ENCODE data around the gene SLC25A20. TPM values are rescaled to one million over a fixed set of nuclear protein-coding genes. Genes with fewer than 3 reads are reported as not detected.

SLC25A20 gene
- total and polyA plus RNA-seq, 4 donors, result 36.9 to 223 (median 86.5) TPM

GRCh38 chr3:48891606-48892005 lies 7.1 kb downstream of the SLC25A20 start:
- H3K9me3 ChIP-seq (ENCODE audit: control insufficient read depth in 4 of 4, low read length in 3 of 4), result no peaks in the 10 kb centered on the region
- TF ChIP-seq EGR1 (IDR thresholded peaks at IDR 0.05; ENCODE audit: low read depth in 2 of 2), result no peak
- TF ChIP-seq JUND (IDR thresholded peaks at IDR 0.05), result no peak
- no peak for TF ChIP-seq SP1 (IDR thresholded peaks at IDR 0.05)
- no peak for TF ChIP-seq FOXA1 (IDR thresholded peaks at IDR 0.05)
- TF ChIP-seq FOXA2 (IDR thresholded peaks at IDR 0.05), result no peak
- TF ChIP-seq NR2F2 (IDR thresholded peaks at IDR 0.05), result no peak
- no peak for TF ChIP-seq GABPA (IDR thresholded peaks at IDR 0.05 in 1 of 2, conservative IDR thresholded peaks at IDR 0.05 in 1 of 2)
- TF ChIP-seq CTCF (IDR thresholded peaks at IDR 0.05; ENCODE audit: low read depth, low read length, missing input control), result no peak
- no peak for TF ChIP-seq TAF1 (conservative IDR thresholded peaks at IDR 0.05)
- no peak for TF ChIP-seq REST (IDR thresholded peaks at IDR 0.05)
- no peak for TF ChIP-seq HNF4G (IDR thresholded peaks at IDR 0.05)
- TF ChIP-seq YY1 (IDR thresholded peaks at IDR 0.05), result no peak
- no peak for TF ChIP-seq MAX (IDR thresholded peaks at IDR 0.05)
- TF ChIP-seq RAD21 (IDR thresholded peaks at IDR 0.05), result no peak
- TF ChIP-seq RXRA (IDR thresholded peaks at IDR 0.05), result no peak
- no peak for TF ChIP-seq ATF3 (IDR thresholded peaks at IDR 0.05)
- no peak for TF ChIP-seq ZBTB33 (IDR thresholded peaks at IDR 0.05)
- H3K4me1 ChIP-seq (ENCODE audit: control insufficient read depth in 4 of 4, insufficient read depth in 4 of 4, low read length in 3 of 4), result peaks cover under 1 to 19% (median 9%) of the 10 kb centered on the region in 4 donors
- H3K9ac ChIP-seq (ENCODE audit: low read depth in 1 of 2, low read length in 2 of 2), result no peak overlapping the region
- H3K4me3 ChIP-seq (ENCODE audit: low read depth in 1 of 3, low read length in 3 of 3), result no peak overlapping the region
- no peaks in the 10 kb centered on the region for H3K27me3 ChIP-seq (ENCODE audit: control insufficient read depth in 4 of 4, insufficient read depth in 4 of 4, low read length in 3 of 4)
- H3K36me3 ChIP-seq (ENCODE audit: control insufficient read depth in 4 of 4, insufficient read depth in 3 of 4, low read depth in 1 of 4, low read length in 3 of 4), result peaks cover 6 to 26% (median 16%) of the 10 kb centered on the region in 4 donors
- H3K27ac ChIP-seq (ENCODE audit: low read depth in 1 of 2, low read length in 2 of 2), result no peak overlapping the region
- no peak for DNase-seq (ENCODE audit: low spot score)
- WGBS, result 95% methylated on average over 8 of the region's 8 CpGs

- Histone ChIP-seq H3K4me1 (ENCODE audit: control insufficient read depth in 4 of 4, insufficient read depth in 4 of 4, low read length in 3 of 4) (peaks cover 8 to 27% (median 18%) of the 10 kb centered on the region in 4 donors), H3K36me3 (ENCODE audit: control insufficient read depth in 4 of 4, insufficient read depth in 3 of 4, low read depth in 1 of 4, low read length in 3 of 4) (peaks cover 7 to 18% (median 17%) of the 10 kb centered on the region in 4 donors), H3K27me3 (ENCODE audit: control insufficient read depth in 4 of 4, insufficient read depth in 4 of 4, low read length in 3 of 4) (no peaks in the 10 kb centered on the region), H3K9me3 (ENCODE audit: control insufficient read depth in 4 of 4, low read length in 3 of 4) (no peaks in the 10 kb centered on the region), H3K4me3 (ENCODE audit: low read depth in 1 of 3, low read length in 3 of 3) (no peak overlapping the region), H3K27ac (ENCODE audit: low read depth in 1 of 2, low read length in 2 of 2) (no peak overlapping the region), H3K9ac (ENCODE audit: low read depth in 1 of 2, low read length in 2 of 2) (no peak overlapping the region)
- no peak for DNase-seq (ENCODE audit: low spot score)
- TF ChIP-seq RXRA (IDR thresholded peaks at IDR 0.05) (no peak), HNF4G (IDR thresholded peaks at IDR 0.05) (no peak), YY1 (IDR thresholded peaks at IDR 0.05) (no peak), REST (IDR thresholded peaks at IDR 0.05) (no peak), TAF1 (conservative IDR thresholded peaks at IDR 0.05) (no peak), GABPA (IDR thresholded peaks at IDR 0.05 in 1 of 2, conservative IDR thresholded peaks at IDR 0.05 in 1 of 2) (no peak), EGR1 (IDR thresholded peaks at IDR 0.05; ENCODE audit: low read depth in 2 of 2) (no peak), SP1 (IDR thresholded peaks at IDR 0.05) (no peak), ZBTB33 (IDR thresholded peaks at IDR 0.05) (no peak), HNF4A (conservative IDR thresholded peaks at IDR 0.05) (no peak), NR2F2 (IDR thresholded peaks at IDR 0.05) (no peak), RAD21 (IDR thresholded peaks at IDR 0.05) (no peak), FOXA2 (IDR thresholded peaks at IDR 0.05) (no peak)
These were observed 12.9 kb downstream of the SLC25A20 start for GRCh38 chr3:48885753-48886152.
